H9 (cell line): Measurements from ENCODE around the gene RFPL3. TPM values are rescaled to one million over a fixed set of nuclear protein-coding genes. Genes with fewer than 3 reads are reported as not detected.

Source experiments
- DNase-seq: peaks from one replicate; pipeline ENCODE4 v3.0.0-alpha.2; 2017
- H2AFZ ChIP-seq: one replicate; pipeline ENCODE4 v1.6.1; 2013; ENCODE audit warnings: mild to moderate bottlenecking, low read length, control low read depth, moderate library complexity
- H2AK5ac ChIP-seq: 2 replicates; pipeline ENCODE4 v1.6.1; 2013; ENCODE audit warnings: low read length, control low read depth, mixed read lengths; ENCODE audit not compliant: insufficient read length
- H2BK120ac ChIP-seq: one replicate; pipeline ENCODE4 v1.6.1; 2013; ENCODE audit warnings: low read depth, mild to moderate bottlenecking, low read length, control low read depth, inconsistent platforms; ENCODE audit not compliant: poor library complexity, severe bottlenecking
- H2BK12ac ChIP-seq: 2 replicates; pipeline ENCODE4 v1.6.1; 2013; ENCODE audit warnings: low read length, control low read depth, mixed read lengths, low read depth; ENCODE audit not compliant: insufficient read length
- H2BK15ac ChIP-seq: 2 replicates; pipeline ENCODE4 v1.6.1; 2013; ENCODE audit warnings: low read depth, low read length, control low read depth
- H2BK20ac ChIP-seq: one replicate; pipeline ENCODE4 v1.6.1; 2013; ENCODE audit warnings: low read depth, mild to moderate bottlenecking, low read length, control low read depth, inconsistent platforms; ENCODE audit not compliant: poor library complexity, severe bottlenecking
- H2BK5ac ChIP-seq: 2 replicates; pipeline ENCODE4 v1.6.1; 2013; ENCODE audit warnings: low read length, control low read depth, mixed read lengths; ENCODE audit not compliant: insufficient read length
- H3K14ac ChIP-seq: 2 replicates; pipeline ENCODE4 v1.6.1; 2013; ENCODE audit warnings: low read length, control low read depth; ENCODE audit not compliant: insufficient read depth
- H3K18ac ChIP-seq: 2 replicates; pipeline ENCODE4 v1.6.1; 2013; ENCODE audit warnings: low read depth, mild to moderate bottlenecking, mixed read lengths, low read length, control low read depth; ENCODE audit not compliant: insufficient read length
- H3K23ac ChIP-seq: 2 replicates; pipeline ENCODE4 v1.6.1; 2013; ENCODE audit warnings: low read length, control low read depth, mixed read lengths, low read depth; ENCODE audit not compliant: insufficient read length
- H3K23me2 ChIP-seq: 2 replicates; pipeline ENCODE4 v1.6.1; 2013; ENCODE audit warnings: low read depth, mild to moderate bottlenecking, mixed read lengths, low read length, control low read depth; ENCODE audit not compliant: insufficient read length, poor library complexity, severe bottlenecking
- H3K27ac ChIP-seq: 2 replicates; pipeline ENCODE4 v1.5.1; 2013; ENCODE audit warnings: low read length, control low read depth, mixed read lengths, low read depth; ENCODE audit not compliant: insufficient read length
- H3K27me3 ChIP-seq: 2 replicates; pipeline ENCODE4 v1.6.1; 2013; ENCODE audit warnings: low read length, control low read depth, inconsistent platforms; ENCODE audit not compliant: insufficient read depth
- H3K4ac ChIP-seq: 2 replicates; pipeline ENCODE4 v1.6.1; 2013; ENCODE audit warnings: low read depth, mild to moderate bottlenecking, control low read depth, inconsistent platforms, low read length, moderate library complexity
- H3K4me1 ChIP-seq: 2 replicates; pipeline ENCODE4 v1.6.1; 2013; ENCODE audit warnings: low read length, control low read depth, inconsistent platforms; ENCODE audit not compliant: insufficient read depth
- H3K4me2 ChIP-seq: 2 replicates; pipeline ENCODE4 v1.6.1; 2013; ENCODE audit warnings: low read length, control low read depth, mixed read lengths; ENCODE audit not compliant: insufficient read length, insufficient read depth
- H3K56ac ChIP-seq: 2 replicates; pipeline ENCODE4 v1.6.1; 2013; ENCODE audit warnings: low read depth, mild to moderate bottlenecking, mixed read lengths, low read length, control low read depth; ENCODE audit not compliant: insufficient read length
- H3K79me1 ChIP-seq: 2 replicates; pipeline ENCODE4 v1.6.1; 2013; ENCODE audit warnings: low read depth, mild to moderate bottlenecking, moderate library complexity, low read length, control low read depth, inconsistent platforms; ENCODE audit not compliant: insufficient read depth, poor library complexity, severe bottlenecking
- H3K79me2 ChIP-seq: 2 replicates; pipeline ENCODE4 v1.6.1; 2013; ENCODE audit warnings: low read length, control low read depth, inconsistent platforms; ENCODE audit not compliant: insufficient read depth
- H3K9ac ChIP-seq: 2 replicates; pipeline ENCODE4 v1.6.1; 2013; ENCODE audit warnings: low read length, control low read depth, mixed read lengths; ENCODE audit not compliant: insufficient read length; ENCODE audit errors: extremely low read depth
- H3K9me3 ChIP-seq: one replicate; pipeline ENCODE4 v1.6.1; 2013; ENCODE audit warnings: low read depth, low read length, inconsistent platforms; ENCODE audit not compliant: control insufficient read depth
- H3T11ph ChIP-seq: one replicate; pipeline ENCODE4 v1.6.1; 2013; ENCODE audit warnings: mild to moderate bottlenecking, low read length, control low read depth, inconsistent platforms
- H4K20me1 ChIP-seq: one replicate; pipeline ENCODE4 v1.6.1; 2013; ENCODE audit not compliant: control insufficient read depth, insufficient read length, insufficient read depth
- H4K5ac ChIP-seq: 2 replicates; pipeline ENCODE4 v1.6.1; 2013; ENCODE audit warnings: low read depth, mild to moderate bottlenecking, mixed read lengths, low read length, control low read depth; ENCODE audit not compliant: insufficient read length
- H4K8ac ChIP-seq: replicated peaks from 2 replicates; pipeline ENCODE4 v1.6.1; 2013; ENCODE audit warnings: low read length, control low read depth, mixed read lengths, low read depth; ENCODE audit not compliant: insufficient read length
- H4K91ac ChIP-seq: 2 replicates; pipeline ENCODE4 v1.6.1; 2013; ENCODE audit warnings: low read depth, mild to moderate bottlenecking, moderate library complexity, mixed read lengths, low read length, control low read depth; ENCODE audit not compliant: insufficient read length
- H3K27ac Mint-ChIP-seq, 3 experiments: 2 replicates in 2 of 3; 3 replicates in 1 of 3; pipeline ENCODE4 v1.8.0; 2020 to 2021; ENCODE audit warnings: mixed read lengths in 3 of 3, mild to moderate bottlenecking in 1 of 3, moderate library complexity in 1 of 3
- H3K27me3 Mint-ChIP-seq: 2 replicates; pipeline ENCODE4 v1.8.0; 2021; ENCODE audit warnings: low read depth, mild to moderate bottlenecking, moderate library complexity, mixed read lengths
- H3K36me3 Mint-ChIP-seq, 3 experiments: 2 replicates in 2 of 3; 3 replicates in 1 of 3; pipeline ENCODE4 v1.8.0; 2020 to 2021; ENCODE audit warnings: low read depth in 3 of 3, mixed read lengths in 3 of 3; ENCODE audit not compliant: insufficient read depth in 1 of 3
- H3K4me1 Mint-ChIP-seq, 2 experiments: 2 replicates each; pipeline ENCODE4 v1.8.0; 2020; ENCODE audit warnings: mixed read lengths in 2 of 2
- H3K4me3 Mint-ChIP-seq, 2 experiments: 2 replicates in 1 of 2; 3 replicates in 1 of 2; pipeline ENCODE4 v1.8.0; 2020 to 2021; ENCODE audit warnings: mild to moderate bottlenecking in 2 of 2, mixed read lengths in 2 of 2, moderate library complexity in 1 of 2
- H3K9me3 Mint-ChIP-seq, 2 experiments: 2 replicates in 1 of 2; 3 replicates in 1 of 2; pipeline ENCODE4 v1.8.0; 2020; ENCODE audit warnings: mild to moderate bottlenecking in 2 of 2, mixed read lengths in 2 of 2, moderate library complexity in 1 of 2
- WGBS: extraction: QIAGEN DNeasy Blood & Tissue Kit; methylation state at CpG from one replicate; pipeline ENCODE4 v1.1.7; 2013; ENCODE audit warnings: missing lambda C conversion rate, low lambda C conversion rate, mixed read lengths; ENCODE audit not compliant: insufficient read length; ENCODE audit errors: extremely low coverage; 5-methylcytosine and 5-hydroxymethylcytosine counted together
- total RNA-seq: library from RNA; stranded (reverse); gene quantifications from 2 replicates; pipeline ENCODE4 v1.2.1, GENCODE V29; 2021
- TF ChIP-seq, protein P1 (sequence below): fragments of 200-600 bp; sonication (generic); conservative IDR thresholded peaks from 3 replicates; pipeline ENCODE4 v1.8.0; 2021; ENCODE audit warnings: antibody characterized with exemption, mild to moderate bottlenecking

The RFPL3 gene
- total RNA-seq, 1 experiment from 2014 or later, result not detected

DNA sequence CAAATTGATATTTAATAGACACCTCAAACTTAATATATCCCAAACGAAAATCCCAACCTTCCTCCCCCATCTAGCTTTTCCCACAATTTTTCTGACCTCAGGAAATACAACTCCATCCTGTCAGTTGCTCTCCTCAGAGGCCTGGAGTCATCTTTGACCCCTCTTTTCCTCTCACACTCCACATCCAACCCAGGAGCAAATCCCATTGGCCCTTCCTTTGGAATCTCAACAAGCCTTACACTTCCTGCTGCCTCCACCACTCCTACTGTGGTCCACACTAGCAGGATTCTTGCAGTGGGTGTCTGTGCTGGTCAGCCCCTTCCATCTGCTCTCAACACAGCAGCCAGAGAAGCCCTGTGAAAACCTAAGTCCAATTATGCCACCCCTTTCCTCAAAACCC, 39.3 kb upstream of the RFPL3 start:
- H3K18ac ChIP-seq, result no peak overlapping the region
- H3T11ph ChIP-seq, result no peak overlapping the region
- H3K27me3 ChIP-seq, result no peaks in the 10 kb centered on the region
- H2BK5ac ChIP-seq, result no peak overlapping the region
- H2BK120ac ChIP-seq, result no peak overlapping the region
- no peaks in the 10 kb centered on the region for H3K23me2 ChIP-seq
- H3K23ac ChIP-seq, result no peak overlapping the region
- Mint-ChIP-seq H3K4me1 (peaks cover 23% of the 10 kb centered on the region in 2 experiments), H3K27ac (no peak overlapping the region; a peak in 1 of 7 replicates), H3K4me3 (no peak overlapping the region), H3K9me3 (peaks cover 10 to 15% of the 10 kb centered on the region in 2 experiments), H3K36me3 (peaks cover 0 to 10% (median 4%) of the 10 kb centered on the region in 3 experiments; a peak in 5 of 7 replicates), H3K27me3 (peaks cover 42% of the 10 kb centered on the region)
- WGBS, result 100% methylated on average over 1 of the region's 1 CpG
- H4K20me1 ChIP-seq, result no peaks in the 10 kb centered on the region
- no peak overlapping the region for H3K4me2 ChIP-seq
- H3K9me3 ChIP-seq, result no peaks in the 10 kb centered on the region
- no peak overlapping the region for H2BK12ac ChIP-seq
- H3K4ac ChIP-seq, result no peak overlapping the region
- TF ChIP-seq, protein P1, sequence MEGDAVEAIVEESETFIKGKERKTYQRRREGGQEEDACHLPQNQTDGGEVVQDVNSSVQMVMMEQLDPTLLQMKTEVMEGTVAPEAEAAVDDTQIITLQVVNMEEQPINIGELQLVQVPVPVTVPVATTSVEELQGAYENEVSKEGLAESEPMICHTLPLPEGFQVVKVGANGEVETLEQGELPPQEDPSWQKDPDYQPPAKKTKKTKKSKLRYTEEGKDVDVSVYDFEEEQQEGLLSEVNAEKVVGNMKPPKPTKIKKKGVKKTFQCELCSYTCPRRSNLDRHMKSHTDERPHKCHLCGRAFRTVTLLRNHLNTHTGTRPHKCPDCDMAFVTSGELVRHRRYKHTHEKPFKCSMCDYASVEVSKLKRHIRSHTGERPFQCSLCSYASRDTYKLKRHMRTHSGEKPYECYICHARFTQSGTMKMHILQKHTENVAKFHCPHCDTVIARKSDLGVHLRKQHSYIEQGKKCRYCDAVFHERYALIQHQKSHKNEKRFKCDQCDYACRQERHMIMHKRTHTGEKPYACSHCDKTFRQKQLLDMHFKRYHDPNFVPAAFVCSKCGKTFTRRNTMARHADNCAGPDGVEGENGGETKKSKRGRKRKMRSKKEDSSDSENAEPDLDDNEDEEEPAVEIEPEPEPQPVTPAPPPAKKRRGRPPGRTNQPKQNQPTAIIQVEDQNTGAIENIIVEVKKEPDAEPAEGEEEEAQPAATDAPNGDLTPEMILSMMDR, result no peak
- no peak overlapping the region for H3K9ac ChIP-seq
- peaks cover 6% of the 10 kb centered on the region for H3K4me1 ChIP-seq
- H4K5ac ChIP-seq, result no peak overlapping the region
- no peak overlapping the region for H2AFZ ChIP-seq
- no peak overlapping the region for H2BK20ac ChIP-seq
- no peak overlapping the region for H2AK5ac ChIP-seq
- H2BK15ac ChIP-seq, result no peak overlapping the region
- no peaks in the 10 kb centered on the region for H3K79me2 ChIP-seq
- H3K56ac ChIP-seq, result no peak overlapping the region
- H4K8ac ChIP-seq, result no peak overlapping the region
- H3K27ac ChIP-seq, result no peak overlapping the region
- H4K91ac ChIP-seq, result no peak overlapping the region
- no peak for DNase-seq
- no peak overlapping the region for H3K14ac ChIP-seq
- no peaks in the 10 kb centered on the region for H3K79me1 ChIP-seq
